GM19023 (cell line): ENCODE results near the gene CRY2.
A peak's percentile ranks its signal among the peaks of the same experiment; 100 is the strongest.
"Not testable (repeated sequence)": the region's sequence is repeated elsewhere in the genome, so short reads cannot be mapped to it uniquely, and the experiment has no call there.

Source experiments
- ATAC-seq: cut with Tn5 transposase; IDR thresholded peaks from one replicate; pipeline ENCODE4 v1.9.1; 2021; ENCODE audit warnings: mild to moderate bottlenecking, moderate library complexity; ENCODE audit not compliant: unreplicated experiment

CRY2 gene

GRCh38 chr11:45897556-45897955 lies 50.3 kb downstream of the CRY2 start:
- no peak for ATAC-seq

- no peak for ATAC-seq
Measured at GRCh38 chr11:45899086-45899447, 51.8 kb downstream of the CRY2 start.

GRCh38 chr11:45899448-45900174 lies 52.3 kb downstream of the CRY2 start:
- peak; percentile 65 for ATAC-seq

- not testable (repeated sequence) for ATAC-seq
Measured at GRCh38 chr11:45900175-45900800, 53.0 kb downstream of the CRY2 start.

GRCh38 chr11:45900916-45901617 lies 53.8 kb downstream of the CRY2 start:
- ATAC-seq, result no peak

GRCh38 chr11:45901626-45902025 lies 54.4 kb downstream of the CRY2 start:
- no peak for ATAC-seq

- ATAC-seq, result no peak
Measured at GRCh38 chr11:45902452-45903380, 55.4 kb downstream of the CRY2 start.

GRCh38 chr11:45904309-45904915 lies 57.1 kb downstream of the CRY2 start:
- ATAC-seq, result no peak

- no peak for ATAC-seq
Measured at GRCh38 chr11:45905095-45905494, 57.8 kb downstream of the CRY2 start.

GRCh38 chr11:45905576-45905975 lies 58.3 kb downstream of the CRY2 start:
- ATAC-seq, result not testable (repeated sequence)

- no peak for ATAC-seq
Measured at GRCh38 chr11:45906096-45906682, 58.9 kb downstream of the CRY2 start.

GRCh38 chr11:45906965-45907611 lies 59.8 kb downstream of the CRY2 start, which contains the start of gene FREY1:
Gene FREY1, minus strand, starts transcription at chr11:45907271. Its CDS starts 26 bp downstream, at chr11:45907245.
- no peak for ATAC-seq

GRCh38 chr11:45907911-45908370 lies 60.7 kb downstream of the CRY2 start:
- ATAC-seq, result no peak

- no peak for ATAC-seq
Measured at GRCh38 chr11:45909594-45910475, 62.6 kb downstream of the CRY2 start.

GRCh38 chr11:45910623-45911022 lies 63.3 kb downstream of the CRY2 start:
- no peak for ATAC-seq

- no peak for ATAC-seq
Measured at GRCh38 chr11:45913514-45913913, 66.2 kb downstream of the CRY2 start.

- ATAC-seq, result no peak
Measured at GRCh38 chr11:45913942-45914635, 66.8 kb downstream of the CRY2 start.

- no peak for ATAC-seq
Measured at GRCh38 chr11:45915446-45915845, 68.2 kb downstream of the CRY2 start.
